T follicular helper cell (primary cell): ENCODE results near the gene HTR3E.
"Not testable (repeated sequence)": the region's sequence is repeated elsewhere in the genome, so short reads cannot be mapped to it uniquely, and the experiment has no call there.

Experiments
- DNase-seq: peaks from one replicate; pipeline ENCODE4 v3.0.0-alpha.2; 2020; ENCODE audit warnings: low read depth
- total RNA-seq, 2 experiments: gene quantifications; one replicate each; lab custom pipeline; 2026; lab: John Stamatoyannopoulos, UW

HTR3E gene, protein sequence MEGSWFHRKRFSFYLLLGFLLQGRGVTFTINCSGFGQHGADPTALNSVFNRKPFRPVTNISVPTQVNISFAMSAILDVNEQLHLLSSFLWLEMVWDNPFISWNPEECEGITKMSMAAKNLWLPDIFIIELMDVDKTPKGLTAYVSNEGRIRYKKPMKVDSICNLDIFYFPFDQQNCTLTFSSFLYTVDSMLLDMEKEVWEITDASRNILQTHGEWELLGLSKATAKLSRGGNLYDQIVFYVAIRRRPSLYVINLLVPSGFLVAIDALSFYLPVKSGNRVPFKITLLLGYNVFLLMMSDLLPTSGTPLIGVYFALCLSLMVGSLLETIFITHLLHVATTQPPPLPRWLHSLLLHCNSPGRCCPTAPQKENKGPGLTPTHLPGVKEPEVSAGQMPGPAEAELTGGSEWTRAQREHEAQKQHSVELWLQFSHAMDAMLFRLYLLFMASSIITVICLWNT
- total RNA-seq: 0 reads per million in 2 experiments

DNA sequence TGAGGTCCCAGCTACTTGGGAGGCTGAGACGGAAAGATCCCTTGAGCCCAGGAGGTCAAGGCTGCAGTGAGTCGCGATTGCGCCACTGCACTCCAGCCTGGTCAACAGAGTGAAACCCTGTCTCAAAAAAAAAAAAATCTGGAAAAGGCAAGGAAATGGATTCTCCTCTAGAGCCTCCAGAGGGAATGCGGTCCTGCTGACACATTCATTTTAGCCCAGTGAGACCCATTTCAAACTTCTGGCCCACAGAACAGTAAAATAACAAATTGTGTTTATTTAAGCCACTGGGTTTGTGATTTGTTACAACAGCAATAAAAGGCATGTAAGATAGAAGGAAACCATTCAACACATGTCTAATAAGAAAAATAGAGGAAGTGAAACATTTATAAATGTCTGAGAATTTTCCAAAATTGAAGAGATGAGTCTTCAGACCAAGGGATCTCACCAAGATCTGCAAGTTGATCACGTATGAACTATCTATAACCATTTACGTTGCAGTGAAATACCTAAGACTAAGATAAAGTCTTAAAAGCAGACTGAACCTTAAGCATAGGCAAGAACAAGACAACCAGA is at the start of gene HTR3E:
Gene HTR3E, plus strand, starts transcription at position 254 of the 573 bp plus-strand sequence. CDS start 466 bp downstream, outside the sequence.
- no peak for DNase-seq

DNA sequence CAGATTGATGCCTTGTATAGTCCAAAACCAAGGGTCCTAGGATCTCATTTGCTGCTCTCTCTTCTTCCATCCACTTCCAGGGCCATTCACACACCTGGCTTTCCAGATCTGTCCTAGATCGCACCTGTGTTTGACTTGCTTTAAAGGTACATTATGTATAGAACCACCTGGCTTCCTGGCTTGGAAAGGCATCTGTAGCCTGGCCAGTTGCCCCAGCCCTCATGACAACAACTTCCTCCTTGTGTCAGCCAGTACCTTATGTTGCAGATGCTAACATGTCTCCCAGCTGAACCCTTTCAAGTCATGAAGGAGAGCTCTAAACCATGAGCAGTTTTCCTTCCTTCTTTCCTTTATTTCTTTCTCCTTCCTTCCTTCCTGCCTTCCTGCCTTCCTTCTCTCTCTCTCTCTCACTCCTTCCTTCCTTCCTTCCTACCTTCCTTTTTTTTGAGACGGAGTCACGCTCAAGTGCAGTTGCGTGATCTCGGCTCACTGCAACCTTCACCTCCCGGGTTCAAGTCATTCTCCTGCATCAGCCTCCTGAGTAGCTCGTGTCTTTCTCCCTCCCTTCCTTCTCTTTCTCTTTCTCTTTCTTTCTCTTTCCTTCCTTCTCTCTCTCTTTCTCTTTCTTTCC is 46.5 kb upstream of the HTR3E start:
- DNase-seq: no peak

DNA sequence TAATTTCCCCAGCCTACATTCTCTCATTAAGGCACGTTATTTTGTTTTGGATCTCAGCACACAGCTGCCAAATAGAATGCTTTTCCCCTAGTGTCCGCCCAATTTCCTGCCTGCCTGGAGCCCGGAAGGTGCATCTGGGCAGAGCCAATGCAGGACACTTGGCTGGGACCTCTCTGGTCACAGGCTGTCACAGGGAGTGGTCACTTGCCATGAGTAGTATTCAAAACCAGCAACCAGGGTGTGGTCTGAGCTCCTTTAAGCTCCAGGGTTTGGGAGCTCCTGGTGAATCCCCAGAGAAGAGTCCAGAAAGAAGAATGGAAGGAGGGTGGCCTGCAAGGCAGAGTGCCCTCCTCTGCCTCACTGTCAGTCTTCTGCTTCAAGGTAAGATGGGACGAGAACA is 44.1 kb upstream of the HTR3E start, which contains the start of gene HTR3C:
Gene HTR3C, plus strand, starts transcription at position 281 of the 400 bp plus-strand sequence. Its CDS starts 34 bp downstream, at position 315.
- DNase-seq: no peak

DNA sequence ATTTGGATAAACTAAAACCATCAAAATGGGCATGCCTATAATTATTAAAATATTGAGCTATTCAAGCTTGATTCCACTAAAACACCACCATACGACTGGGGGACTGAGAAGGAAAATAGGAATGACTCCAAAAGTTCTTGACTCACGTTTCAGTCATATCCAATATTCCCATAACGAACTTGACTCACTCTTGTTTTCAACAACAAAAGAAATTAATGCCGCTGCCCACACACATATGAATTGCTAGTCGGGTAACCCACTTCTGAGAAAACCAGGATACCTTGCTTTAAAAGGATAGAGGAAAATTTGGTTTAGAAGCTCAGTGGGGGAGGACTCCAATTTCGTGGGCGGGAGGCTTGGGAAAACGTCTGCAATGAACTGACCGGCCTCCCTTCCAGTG is 38.8 kb upstream of the HTR3E start:
- DNase-seq: no peak

DNA sequence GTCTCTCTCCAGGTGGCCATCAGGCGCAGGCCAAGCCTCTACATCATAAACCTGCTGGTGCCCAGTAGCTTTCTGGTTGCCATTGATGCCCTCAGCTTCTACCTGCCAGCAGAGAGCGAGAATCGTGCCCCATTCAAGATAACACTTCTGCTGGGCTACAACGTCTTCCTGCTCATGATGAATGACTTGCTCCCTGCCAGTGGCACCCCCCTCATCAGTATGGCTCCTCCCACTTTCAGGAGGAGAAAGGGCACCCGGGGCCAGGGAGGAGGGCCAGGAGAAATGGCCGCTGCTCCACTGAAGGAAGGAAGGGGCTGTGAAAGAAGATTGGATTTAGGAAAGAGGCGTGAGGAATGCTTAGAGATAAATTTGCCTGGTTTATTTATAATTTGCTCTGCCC is 37.4 kb upstream of the HTR3E start:
- no peak for DNase-seq

DNA sequence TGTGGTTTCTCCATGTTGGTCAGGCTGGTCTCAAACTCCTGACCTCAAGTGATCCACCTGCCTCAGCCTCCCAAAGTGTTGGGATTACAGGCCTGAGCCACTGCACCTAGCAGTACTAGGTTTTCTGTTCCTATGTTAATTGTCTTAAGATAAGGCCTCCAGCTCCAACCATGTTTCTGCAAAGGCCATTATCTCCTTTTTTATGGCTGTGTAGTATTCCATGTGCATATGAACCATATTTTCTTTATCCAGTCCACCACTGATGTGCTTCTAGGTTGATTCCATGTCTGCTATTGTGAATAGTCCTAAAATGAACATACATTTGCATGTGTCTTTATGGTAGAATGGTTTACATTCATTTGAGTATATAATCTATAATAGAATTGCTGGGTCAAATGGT is 34.2 kb upstream of the HTR3E start:
- no peak for DNase-seq

DNA sequence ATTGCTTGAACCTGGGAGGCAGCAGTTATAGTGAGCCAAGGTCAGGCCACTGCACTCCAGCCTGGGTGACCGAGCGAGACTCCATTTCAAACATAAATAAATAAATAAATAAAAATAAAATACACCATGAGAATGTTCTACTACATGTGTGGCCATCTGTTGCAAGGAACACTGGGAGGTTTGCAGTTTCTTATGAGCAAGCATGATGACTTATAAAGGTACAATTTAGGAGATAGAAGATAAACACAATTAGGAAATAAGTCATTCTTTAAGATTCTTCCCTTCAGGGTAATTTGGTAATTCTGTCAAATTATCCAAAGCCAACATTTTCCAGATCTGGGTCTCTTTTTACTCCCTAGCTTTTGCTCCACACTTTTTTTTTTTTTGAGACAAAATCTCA is 30.7 kb upstream of the HTR3E start:
- no peak for DNase-seq

DNA sequence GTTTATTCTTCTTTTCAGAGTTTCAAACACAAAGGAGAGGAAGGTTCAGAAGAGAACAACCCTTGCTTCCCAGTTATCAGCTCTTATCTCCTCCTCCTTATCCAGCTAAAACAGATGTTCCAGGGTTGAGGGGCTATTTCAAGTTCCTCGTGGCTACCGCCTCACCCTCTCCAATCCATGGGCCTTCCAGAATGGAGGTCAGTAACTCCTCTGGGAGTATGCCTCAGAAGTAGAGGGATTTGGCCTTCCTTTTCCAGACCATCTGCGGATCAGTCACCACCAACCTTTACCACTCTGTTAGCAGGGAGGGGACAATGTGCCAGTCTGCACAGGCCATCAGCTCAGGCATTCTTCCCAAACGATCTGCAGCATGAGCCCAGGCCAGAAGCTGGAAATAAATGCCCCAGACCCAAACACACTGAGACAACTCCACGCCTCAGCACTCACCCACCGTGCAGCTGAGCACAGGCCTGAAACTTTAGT is 29.2 kb upstream of the HTR3E start:
- no peak for DNase-seq

DNA sequence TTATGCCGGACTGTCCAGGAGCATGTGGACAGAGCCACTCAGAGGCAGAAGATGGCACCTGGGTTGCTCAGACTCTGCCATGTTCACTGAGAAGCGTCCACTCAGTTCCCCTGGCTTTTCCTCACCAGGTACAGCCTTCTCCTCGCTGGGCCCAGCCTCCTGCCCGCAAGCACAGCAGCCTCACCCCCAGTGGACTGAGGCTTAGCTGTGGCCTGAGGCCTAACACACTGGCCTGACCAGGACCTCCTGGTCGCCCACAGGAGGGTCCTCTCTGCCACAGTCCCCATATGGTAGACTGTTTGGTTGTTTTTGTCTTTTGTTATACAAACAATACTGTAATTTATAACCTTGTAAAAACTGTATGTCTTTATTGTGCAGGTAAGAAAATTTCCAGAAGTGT is 28.5 kb upstream of the HTR3E start:
- no peak for DNase-seq

DNA sequence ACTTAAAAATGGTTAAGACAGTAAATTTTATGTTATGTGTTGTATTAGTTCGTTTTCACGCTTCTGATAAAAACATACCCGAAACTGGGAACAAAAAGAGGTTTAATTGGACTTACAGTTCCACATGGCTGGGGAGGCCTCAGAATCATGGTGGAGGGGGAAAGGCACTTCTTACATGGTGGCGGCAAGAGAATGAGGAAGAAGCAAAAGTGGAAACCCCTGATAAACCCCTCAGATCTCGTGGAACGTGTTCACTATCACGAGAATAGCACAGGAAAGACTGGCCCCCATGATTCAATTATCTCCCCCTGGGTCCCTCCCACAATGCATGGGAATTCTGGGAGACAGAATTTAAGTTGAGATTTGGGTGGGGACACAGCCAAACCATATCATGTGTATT is 25.7 kb upstream of the HTR3E start:
- DNase-seq: not testable (repeated sequence)

DNA sequence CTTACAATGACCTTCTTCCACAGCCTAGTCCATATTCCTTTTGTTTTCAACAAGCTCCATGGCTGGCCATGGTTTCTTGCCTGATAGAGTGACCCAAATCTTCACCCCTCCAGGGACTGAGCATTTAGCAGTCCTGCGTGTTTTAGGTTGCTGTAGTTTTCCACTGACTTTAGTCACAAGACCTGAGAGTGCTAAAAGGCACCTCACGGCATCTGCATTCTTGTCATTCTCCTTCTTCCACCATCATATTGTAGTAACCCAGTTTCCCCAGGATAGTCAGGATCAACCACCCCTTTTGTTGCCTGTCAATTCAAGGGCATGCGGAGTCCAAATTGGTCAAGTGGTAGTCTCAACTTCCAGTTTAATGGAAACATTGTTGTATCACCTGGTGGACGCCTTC is 23.2 kb upstream of the HTR3E start:
- DNase-seq: no peak

DNA sequence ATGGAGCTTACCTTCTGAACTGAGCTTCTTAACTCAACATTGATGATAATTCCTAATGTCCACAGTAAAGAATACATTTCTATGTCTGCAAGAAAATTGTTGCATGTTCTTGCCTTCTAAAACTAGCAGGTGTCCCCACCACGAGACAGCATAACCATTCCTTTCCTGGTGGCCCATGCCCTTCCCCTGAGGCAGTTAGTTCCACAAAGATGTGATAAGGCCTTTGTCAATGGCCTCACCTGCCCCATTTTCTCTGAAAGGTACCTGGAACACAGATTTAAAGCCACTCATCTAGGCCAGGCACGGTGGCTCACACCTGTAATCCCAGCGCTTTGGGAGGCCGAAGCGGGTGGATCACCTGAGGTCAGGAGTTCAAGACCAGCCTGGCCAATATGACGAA is 21.0 kb upstream of the HTR3E start:
- no peak for DNase-seq

DNA sequence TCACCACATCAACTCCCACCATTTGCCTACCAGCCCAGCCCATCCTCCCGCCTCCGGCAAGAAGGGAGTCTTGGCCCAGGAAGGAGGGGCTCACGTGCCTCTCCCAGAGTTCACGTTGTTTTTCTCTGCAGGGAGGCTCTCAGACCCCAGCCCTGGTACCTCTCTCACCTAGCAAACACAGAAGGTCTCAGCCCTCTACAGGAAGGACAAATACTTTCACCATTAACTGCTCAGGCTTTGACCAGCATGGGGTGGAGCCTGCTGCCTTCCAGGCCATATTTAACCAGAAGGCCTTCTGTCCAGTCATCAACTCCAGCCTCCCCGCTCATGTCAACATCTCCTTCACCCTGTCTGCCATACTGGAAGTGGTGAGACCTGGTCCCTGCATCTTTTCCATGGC is 19.0 kb upstream of the HTR3E start:
- DNase-seq: no peak

DNA sequence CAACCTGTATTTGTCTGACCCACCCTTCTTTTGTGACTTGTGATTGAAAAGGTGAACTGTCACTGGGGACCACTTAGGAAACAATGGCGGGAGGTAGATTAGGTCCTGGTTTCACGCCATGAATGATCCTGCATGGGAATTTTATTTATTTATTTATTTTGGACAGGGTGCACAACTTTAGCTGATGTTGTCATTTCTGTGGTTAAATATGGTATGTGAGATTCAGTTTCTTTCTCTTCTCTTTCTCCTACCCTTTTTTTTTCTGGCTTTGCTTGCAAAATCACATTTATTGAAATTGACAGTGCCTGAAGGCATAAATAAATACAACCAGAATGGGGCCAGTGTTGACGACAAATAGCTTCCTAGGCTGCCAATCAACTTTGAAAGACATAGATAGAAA is 18.0 kb upstream of the HTR3E start:
- no peak for DNase-seq

DNA sequence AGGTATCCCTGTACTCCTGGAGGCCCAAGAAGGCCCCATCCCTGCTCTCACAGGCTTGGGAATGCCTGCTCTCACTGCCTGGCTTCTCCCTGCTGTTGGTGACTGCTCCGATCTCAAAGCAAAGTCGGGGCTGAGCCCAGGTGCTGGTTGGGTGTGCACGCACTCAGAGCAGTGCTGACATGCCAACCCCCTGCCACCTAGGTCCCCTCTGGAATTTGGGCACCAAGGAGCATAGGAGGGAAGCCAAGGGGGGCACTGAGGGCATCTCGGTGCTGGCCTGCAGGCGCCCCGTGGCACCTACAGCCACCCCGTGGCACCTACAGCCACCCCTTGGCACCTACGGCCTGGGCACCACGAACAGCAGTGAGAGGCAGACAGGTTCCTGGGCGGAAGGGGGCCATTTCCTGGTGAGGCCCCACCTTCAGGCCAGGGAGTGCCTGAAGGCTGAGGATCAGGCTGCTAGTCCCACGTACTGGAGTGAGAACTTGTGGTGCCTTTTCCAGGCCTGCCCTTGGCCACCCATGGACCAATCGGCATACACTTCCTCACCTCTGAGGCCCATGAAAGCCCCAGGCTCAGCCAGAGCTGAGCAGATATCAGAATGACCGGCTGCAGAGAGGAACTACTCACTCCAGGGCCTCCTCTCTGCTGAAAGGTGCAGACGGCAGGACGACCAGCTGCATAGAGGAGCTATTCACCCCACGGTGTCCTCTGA is 15.6 kb upstream of the HTR3E start:
- DNase-seq: no peak

DNA sequence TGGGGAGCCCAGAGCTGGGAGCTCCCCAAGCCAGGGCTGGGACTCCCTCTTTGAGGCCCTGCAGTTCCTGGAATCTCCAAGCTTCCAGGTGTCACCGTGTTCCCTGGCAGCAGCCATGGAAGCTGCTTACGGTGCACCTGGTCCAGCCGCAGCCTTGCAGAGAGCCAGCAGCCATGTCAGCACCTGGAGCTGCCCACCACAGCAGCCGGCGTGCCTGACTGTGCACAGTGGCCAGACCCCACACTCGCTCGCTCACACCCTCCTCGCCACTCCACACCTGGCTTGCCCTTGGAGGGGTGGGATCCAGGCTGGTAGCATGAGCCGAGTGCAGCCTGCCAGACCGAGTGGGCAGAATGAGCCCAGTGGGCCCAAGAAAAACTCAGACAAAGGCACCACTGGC is 14.8 kb upstream of the HTR3E start:
- DNase-seq: no peak

DNA sequence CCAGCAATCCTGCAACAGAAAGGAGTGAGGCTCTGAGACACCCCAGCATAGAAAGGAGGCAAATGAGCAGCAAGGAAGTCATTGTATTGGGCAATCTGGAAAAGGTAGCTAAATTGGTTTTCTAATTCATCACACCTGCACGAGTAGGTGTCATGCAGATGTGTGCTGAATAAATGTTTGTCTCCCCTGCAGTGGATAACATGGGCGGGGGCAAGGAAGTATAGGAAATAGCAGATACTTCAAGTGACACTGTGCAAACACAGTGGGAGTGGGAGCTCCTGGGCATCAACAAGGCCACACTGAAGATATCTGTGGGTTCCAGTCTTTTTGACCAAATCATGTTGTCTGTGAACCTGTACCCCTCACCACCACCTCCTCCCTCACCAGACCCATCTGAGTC is 14.4 kb upstream of the HTR3E start:
- DNase-seq: no peak

DNA sequence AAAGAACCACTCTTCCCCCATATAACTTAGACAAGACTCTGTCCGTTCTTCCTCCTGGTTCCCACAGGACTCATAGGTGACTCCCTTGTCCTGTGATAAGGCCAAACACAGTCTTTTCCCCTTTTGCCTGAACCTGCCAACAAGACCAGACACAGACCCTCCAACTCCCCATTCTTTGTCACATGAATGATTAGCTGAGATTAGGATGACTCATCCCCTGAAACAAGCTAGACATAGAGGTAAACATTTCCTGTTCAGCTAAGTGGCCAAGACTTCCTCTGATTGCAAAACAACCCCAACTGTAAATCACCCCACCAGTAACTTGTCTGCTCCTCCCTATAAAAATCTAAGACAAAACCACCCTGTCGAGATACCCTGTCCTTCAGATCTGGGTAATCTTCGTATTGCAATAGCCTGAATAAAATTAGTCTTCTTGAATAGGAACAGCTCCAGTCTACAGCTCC is 11.4 kb upstream of the HTR3E start:
- no peak for DNase-seq

DNA sequence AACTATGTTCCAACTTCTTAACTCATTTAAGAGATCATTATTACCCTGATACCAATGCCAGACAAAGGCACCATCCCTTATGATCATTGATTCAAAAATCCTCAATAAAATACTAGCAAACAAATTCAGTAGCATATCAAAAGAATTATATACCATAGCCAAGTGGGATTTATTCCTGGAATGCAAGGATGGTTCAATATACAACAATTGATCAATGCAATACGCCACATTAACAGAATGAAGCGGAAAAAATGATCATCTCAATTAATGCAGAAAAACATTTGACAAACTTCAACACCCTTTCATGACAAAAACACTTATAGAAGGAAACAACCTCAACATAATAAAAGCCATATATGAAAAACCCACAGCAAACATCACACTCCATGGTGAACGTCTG is 4.7 kb upstream of the HTR3E start:
- DNase-seq: no peak

DNA sequence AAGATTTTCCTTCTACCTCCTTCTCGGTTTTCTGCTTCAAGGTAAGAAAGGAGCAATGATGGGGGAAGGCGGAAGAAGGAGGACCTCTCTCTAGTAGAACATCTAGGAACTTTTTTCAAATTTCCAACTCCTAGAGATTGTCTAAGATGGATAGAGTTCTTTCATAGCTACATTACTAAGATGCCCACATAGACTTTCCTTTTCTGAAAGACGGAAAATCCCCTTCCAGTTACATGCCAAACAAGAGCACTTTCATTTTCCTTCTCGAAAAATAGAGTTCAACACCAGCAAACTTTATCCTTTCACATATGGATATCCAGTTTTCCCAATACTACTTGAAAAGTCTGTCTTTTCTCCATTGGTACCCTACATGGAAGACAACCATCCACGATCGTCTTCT is 692 bp downstream of the HTR3E start:
- DNase-seq: no peak

DNA sequence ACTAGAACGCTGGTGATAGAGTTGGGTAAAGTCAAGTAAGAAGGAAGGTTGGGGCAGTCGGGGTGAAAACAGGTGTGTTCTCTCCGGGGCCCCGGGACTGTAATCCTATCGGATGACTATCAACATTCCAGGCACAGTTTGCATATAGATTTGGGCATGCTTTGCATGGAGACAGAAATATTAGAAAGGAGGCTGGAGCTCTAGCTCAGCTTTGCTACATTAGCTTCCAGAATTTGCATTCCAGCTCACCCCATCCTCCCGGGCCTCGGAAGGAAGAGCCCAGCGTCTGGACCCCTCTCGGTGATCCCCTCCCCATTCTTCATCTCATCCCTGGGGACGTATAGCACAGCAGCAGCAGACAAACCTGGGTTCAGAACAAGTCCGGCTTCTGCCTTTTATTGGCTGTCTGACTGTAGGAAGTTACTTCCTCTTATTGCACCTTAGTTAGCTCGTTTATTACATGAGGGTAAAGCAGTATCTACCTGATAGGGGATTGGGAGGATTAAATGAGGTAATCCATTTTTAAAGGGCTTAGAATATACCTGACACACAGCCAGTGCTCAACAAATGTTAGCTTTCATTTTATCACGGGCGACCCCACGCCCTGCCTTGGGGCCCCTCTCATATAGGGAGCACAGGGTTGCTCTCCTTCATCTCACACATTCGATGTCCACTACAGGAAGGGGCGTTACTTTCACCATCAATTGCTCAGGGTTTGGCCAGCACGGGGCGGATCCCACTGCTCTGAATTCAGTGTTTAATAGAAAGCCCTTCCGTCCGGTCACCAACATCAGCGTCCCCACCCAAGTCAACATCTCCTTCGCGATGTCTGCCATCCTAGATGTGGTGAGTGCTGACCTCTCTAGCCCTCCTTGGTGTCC is 3.2 kb downstream of the HTR3E start:
- no peak for DNase-seq
